ENCODE measurements around the gene OSGIN1.
"Not testable (repeated sequence)": the region's sequence is repeated elsewhere in the genome, so short reads cannot be mapped to it uniquely, and the experiment has no call there.

Gene OSGIN1

GRCh38 chr16:83946781-83947566, 6.1 kb upstream of the OSGIN1 start:
- H3K27me3 Mint-ChIP-seq (ENCODE audit: low read depth): peaks cover 6% of the 10 kb centered on the region
- no peaks in the 10 kb centered on the region for H3K9me3 Mint-ChIP-seq
- TF ChIP-seq, protein P1, sequence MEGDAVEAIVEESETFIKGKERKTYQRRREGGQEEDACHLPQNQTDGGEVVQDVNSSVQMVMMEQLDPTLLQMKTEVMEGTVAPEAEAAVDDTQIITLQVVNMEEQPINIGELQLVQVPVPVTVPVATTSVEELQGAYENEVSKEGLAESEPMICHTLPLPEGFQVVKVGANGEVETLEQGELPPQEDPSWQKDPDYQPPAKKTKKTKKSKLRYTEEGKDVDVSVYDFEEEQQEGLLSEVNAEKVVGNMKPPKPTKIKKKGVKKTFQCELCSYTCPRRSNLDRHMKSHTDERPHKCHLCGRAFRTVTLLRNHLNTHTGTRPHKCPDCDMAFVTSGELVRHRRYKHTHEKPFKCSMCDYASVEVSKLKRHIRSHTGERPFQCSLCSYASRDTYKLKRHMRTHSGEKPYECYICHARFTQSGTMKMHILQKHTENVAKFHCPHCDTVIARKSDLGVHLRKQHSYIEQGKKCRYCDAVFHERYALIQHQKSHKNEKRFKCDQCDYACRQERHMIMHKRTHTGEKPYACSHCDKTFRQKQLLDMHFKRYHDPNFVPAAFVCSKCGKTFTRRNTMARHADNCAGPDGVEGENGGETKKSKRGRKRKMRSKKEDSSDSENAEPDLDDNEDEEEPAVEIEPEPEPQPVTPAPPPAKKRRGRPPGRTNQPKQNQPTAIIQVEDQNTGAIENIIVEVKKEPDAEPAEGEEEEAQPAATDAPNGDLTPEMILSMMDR (IDR thresholded peaks at IDR 0.05; ENCODE audit: unreplicated experiment in 3 of 3): no peak
- H3K27ac Mint-ChIP-seq: no peak overlapping the region
- no peaks in the 10 kb centered on the region for H3K4me1 Mint-ChIP-seq
- no peak overlapping the region for H3K4me3 Mint-ChIP-seq
- H3K36me3 Mint-ChIP-seq (ENCODE audit: low read depth): no peaks in the 10 kb centered on the region

- Mint-ChIP-seq H3K9me3 (no peaks in the 10 kb centered on the region), H3K4me3 (no peak overlapping the region), H3K4me1 (no peaks in the 10 kb centered on the region), H3K36me3 (ENCODE audit: low read depth) (no peaks in the 10 kb centered on the region), H3K27me3 (ENCODE audit: low read depth) (peaks cover 9% of the 10 kb centered on the region), H3K27ac (no peak overlapping the region)
- TF ChIP-seq, protein P1 (IDR thresholded peaks at IDR 0.05; ENCODE audit: unreplicated experiment in 3 of 3): no peak
Measured at GRCh38 chr16:83947642-83948234, 5.3 kb upstream of the OSGIN1 start.

DNA sequence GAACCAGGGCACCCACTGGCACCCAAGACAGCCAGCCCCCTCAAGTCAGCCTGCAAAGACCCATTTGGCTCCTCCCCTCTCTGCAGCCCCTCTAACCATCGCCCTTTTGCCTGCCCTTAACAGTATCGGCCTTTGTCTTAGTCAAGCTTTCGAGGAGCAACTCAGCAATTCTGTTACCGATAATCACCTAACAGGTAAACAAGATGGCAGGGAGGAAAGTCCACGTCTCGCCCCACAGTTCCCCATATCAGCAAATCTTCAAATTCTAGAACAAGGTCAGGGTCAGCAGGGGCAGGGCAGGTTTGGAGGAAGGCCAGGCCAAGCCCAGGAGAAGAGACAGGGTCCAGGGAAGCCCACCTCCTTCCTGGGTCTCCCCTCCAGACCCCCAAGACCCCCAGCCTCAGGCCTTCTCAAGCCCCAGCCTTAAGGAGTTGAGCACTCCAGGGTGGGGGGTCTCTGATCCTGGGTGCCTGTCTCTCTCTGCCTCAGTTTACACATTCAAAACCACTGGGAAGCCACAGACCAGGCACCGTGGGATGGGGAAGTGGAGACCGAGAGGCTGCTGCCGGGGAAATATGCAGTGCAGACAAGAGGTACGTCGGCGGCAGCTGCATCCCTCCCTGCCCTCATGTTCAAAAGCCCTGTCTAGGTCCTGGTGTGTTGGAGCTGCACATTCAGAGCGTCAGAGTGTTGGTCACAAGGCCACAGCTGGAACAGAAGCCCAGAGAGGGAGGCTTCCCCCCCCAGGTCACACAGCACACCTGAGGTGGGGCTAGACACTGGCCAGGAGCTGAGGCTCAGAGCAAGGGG, 3.9 kb upstream of the OSGIN1 start:
- H3K4me1 Mint-ChIP-seq: peaks cover 8% of the 10 kb centered on the region
- no peak overlapping the region for H3K27ac Mint-ChIP-seq
- H3K4me3 Mint-ChIP-seq: no peak overlapping the region
- H3K27me3 Mint-ChIP-seq (ENCODE audit: low read depth): peaks cover 7% of the 10 kb centered on the region
- H3K9me3 Mint-ChIP-seq: no peaks in the 10 kb centered on the region
- TF ChIP-seq, protein P1 (IDR thresholded peaks at IDR 0.05; ENCODE audit: unreplicated experiment in 3 of 3): no peak
- no peaks in the 10 kb centered on the region for H3K36me3 Mint-ChIP-seq (ENCODE audit: low read depth)

- Mint-ChIP-seq H3K9me3 (no peaks in the 10 kb centered on the region), H3K4me3 (no peak overlapping the region), H3K27ac (no peak overlapping the region), H3K27me3 (ENCODE audit: low read depth) (peaks cover 7% of the 10 kb centered on the region), H3K4me1 (peaks cover 12% of the 10 kb centered on the region), H3K36me3 (ENCODE audit: low read depth) (no peaks in the 10 kb centered on the region)
- TF ChIP-seq, protein P1 (IDR thresholded peaks at IDR 0.05; ENCODE audit: unreplicated experiment in 3 of 3): no peak
Measured at GRCh38 chr16:83949724-83950001, 3.4 kb upstream of the OSGIN1 start.

GRCh38 chr16:83950862-83951399, 2.1 kb upstream of the OSGIN1 start:
- H3K4me3 Mint-ChIP-seq; H3K27ac Mint-ChIP-seq; H3K9me3 Mint-ChIP-seq; H3K36me3 Mint-ChIP-seq (ENCODE audit: low read depth): not testable (repeated sequence)
- Mint-ChIP-seq H3K27me3 (ENCODE audit: low read depth) (peaks cover 11% of the 10 kb centered on the region), H3K4me1 (peaks cover 12% of the 10 kb centered on the region)

DNA sequence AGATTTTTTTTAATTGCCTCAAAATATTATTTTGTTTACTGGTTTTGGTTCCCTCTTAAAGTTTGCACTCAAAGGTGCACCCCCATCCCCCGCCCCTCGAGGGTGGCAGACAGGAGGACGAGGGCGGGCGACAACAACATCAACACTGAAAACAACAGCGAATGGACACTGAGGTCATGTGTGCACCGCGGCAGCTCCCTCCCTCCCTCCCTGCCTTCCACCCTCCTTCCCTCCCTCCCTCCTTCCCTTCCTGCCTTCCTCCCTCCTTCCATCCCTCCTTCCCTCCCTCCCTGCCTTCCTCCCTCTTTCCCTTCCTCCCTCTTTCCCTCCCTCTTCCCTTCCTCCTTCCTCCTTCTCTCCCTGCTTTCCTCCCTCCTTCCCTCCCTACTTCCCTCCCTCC, 1.5 kb upstream of the OSGIN1 start:
- Mint-ChIP-seq H3K4me1 (peaks cover 12% of the 10 kb centered on the region), H3K36me3 (ENCODE audit: low read depth) (no peaks in the 10 kb centered on the region), H3K4me3 (no peak overlapping the region), H3K27me3 (ENCODE audit: low read depth) (peaks cover 13% of the 10 kb centered on the region), H3K27ac (no peak overlapping the region), H3K9me3 (no peaks in the 10 kb centered on the region)
- TF ChIP-seq, protein P1 (IDR thresholded peaks at IDR 0.05; ENCODE audit: unreplicated experiment in 3 of 3): no peak
